ENCODE results near the gene LY6G6D.

DNA sequence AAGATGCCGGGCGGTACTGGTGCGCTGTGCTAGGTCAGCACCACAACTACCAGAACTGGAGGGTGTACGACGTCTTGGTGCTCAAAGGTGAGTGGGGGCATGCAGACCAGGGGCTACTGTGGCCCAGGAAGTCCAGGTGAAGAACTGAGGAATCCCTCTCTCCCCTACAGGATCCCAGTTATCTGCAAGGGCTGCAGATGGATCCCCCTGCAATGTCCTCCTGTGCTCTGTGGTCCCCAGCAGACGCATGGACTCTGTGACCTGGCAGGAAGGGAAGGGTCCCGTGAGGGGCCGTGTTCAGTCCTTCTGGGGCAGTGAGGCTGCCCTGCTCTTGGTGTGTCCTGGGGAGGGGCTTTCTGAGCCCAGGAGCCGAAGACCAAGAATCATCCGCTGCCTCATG lies 7.4 kb upstream of the LY6G6D start:
- no peak for TF ChIP-seq POLR2A (IDR thresholded peaks at IDR 0.05; ENCODE audit: extremely low read depth, insufficient read length)
- TF ChIP-seq, protein P1, sequence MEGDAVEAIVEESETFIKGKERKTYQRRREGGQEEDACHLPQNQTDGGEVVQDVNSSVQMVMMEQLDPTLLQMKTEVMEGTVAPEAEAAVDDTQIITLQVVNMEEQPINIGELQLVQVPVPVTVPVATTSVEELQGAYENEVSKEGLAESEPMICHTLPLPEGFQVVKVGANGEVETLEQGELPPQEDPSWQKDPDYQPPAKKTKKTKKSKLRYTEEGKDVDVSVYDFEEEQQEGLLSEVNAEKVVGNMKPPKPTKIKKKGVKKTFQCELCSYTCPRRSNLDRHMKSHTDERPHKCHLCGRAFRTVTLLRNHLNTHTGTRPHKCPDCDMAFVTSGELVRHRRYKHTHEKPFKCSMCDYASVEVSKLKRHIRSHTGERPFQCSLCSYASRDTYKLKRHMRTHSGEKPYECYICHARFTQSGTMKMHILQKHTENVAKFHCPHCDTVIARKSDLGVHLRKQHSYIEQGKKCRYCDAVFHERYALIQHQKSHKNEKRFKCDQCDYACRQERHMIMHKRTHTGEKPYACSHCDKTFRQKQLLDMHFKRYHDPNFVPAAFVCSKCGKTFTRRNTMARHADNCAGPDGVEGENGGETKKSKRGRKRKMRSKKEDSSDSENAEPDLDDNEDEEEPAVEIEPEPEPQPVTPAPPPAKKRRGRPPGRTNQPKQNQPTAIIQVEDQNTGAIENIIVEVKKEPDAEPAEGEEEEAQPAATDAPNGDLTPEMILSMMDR (IDR thresholded peaks at IDR 0.05; ENCODE audit: low read depth, low read length) = no peak
- TF ChIP-seq, protein P2, sequence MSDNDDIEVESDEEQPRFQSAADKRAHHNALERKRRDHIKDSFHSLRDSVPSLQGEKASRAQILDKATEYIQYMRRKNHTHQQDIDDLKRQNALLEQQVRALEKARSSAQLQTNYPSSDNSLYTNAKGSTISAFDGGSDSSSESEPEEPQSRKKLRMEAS (IDR thresholded peaks at IDR 0.05; ENCODE audit: low read depth, low read length) = no peak
- TF ChIP-seq MYC (IDR thresholded peaks at IDR 0.05; ENCODE audit: low read depth, low read length) = no peak
